WTC11 (cell line): ENCODE measurements around the gene IFNAR1. TPM values are rescaled to one million over a fixed set of nuclear protein-coding genes. Genes with fewer than 3 reads are reported as not detected.

Experiments
- ATAC-seq: fragments of 200-7000 bp; cut with Tn5 transposase; 2 replicates; pipeline ENCODE4 v1.10.0; 2021; ENCODE audit warnings: mild to moderate bottlenecking, moderate library complexity
- CTCF ChIA-PET: fragments of 300-600 bp; sonication (Branson Sonifier 250); formaldehyde crosslinking; loops from one replicate; lab custom pipeline; 2021; ENCODE audit warnings: antibody characterized with exemption; lab: Charles Lee
- POLR2A ChIA-PET: fragments of 350-600 bp; sonication (Branson Sonifier 250); formaldehyde crosslinking; loops from one replicate; lab custom pipeline; 2021; ENCODE audit warnings: antibody characterized with exemption; lab: Charles Lee
- DNase-seq: peaks from one replicate; pipeline ENCODE4 v3.0.0; 2021; ENCODE audit warnings: low spot score
- H3K27ac Mint-ChIP-seq: 2 replicates; pipeline ENCODE4 v1.8.0; 2021; ENCODE audit warnings: mixed read lengths
- H3K27me3 Mint-ChIP-seq: 2 replicates; pipeline ENCODE4 v1.8.0; 2021; ENCODE audit warnings: low read depth, mild to moderate bottlenecking, moderate library complexity, mixed read lengths
- H3K36me3 Mint-ChIP-seq: 2 replicates; pipeline ENCODE4 v1.8.0; 2021; ENCODE audit warnings: mixed read lengths
- H3K4me1 Mint-ChIP-seq: 2 replicates; pipeline ENCODE4 v1.8.0; 2022; ENCODE audit warnings: mixed read lengths
- H3K4me3 Mint-ChIP-seq: 2 replicates; pipeline ENCODE4 v1.8.0; 2021; ENCODE audit warnings: mild to moderate bottlenecking, moderate library complexity, mixed read lengths
- H3K9me3 Mint-ChIP-seq: 2 replicates; pipeline ENCODE4 v1.8.0; 2021; ENCODE audit warnings: mixed read lengths
- AFF4 ChIP-seq: sonication (generic); formaldehyde crosslinking; IDR thresholded peaks from 2 replicates; pipeline ENCODE4 v1.8.1; 2023; ENCODE audit warnings: mild to moderate bottlenecking, missing genetic modification reagents, borderline replicate concordance
- CBFB ChIP-seq: sonication (generic); formaldehyde crosslinking; IDR thresholded peaks from 2 replicates; pipeline ENCODE4 v1.8.1; 2022; ENCODE audit warnings: mild to moderate bottlenecking, low read depth, missing genetic modification reagents
- CREB1 ChIP-seq: sonication (generic); formaldehyde crosslinking; IDR thresholded peaks from 2 replicates; pipeline ENCODE4 v1.8.0; 2023; ENCODE audit warnings: mild to moderate bottlenecking, missing genetic modification reagents
- IRF2 ChIP-seq: sonication (generic); formaldehyde crosslinking; IDR thresholded peaks from 2 replicates; pipeline ENCODE4 v1.8.0; 2022; ENCODE audit warnings: low read depth, missing genetic modification reagents, borderline replicate concordance
- NFYB ChIP-seq: sonication (generic); formaldehyde crosslinking; conservative IDR thresholded peaks from 2 replicates; pipeline ENCODE4 v1.8.0; 2022; ENCODE audit warnings: low read depth, missing genetic modification reagents
- NR1H2 ChIP-seq: sonication (generic); formaldehyde crosslinking; IDR thresholded peaks from 2 replicates; pipeline ENCODE4 v1.9.0; 2021; ENCODE audit warnings: mild to moderate bottlenecking, moderate library complexity, missing genetic modification reagents
- RORB ChIP-seq: fragments of 250-450 bp; sonication (Bioruptor Pico); IDR thresholded peaks from 2 replicates; pipeline ENCODE4 v1.9.0; 2021; ENCODE audit warnings: mild to moderate bottlenecking
- SMAD3 ChIP-seq: sonication (generic); formaldehyde crosslinking; IDR thresholded peaks from 2 replicates; pipeline ENCODE4 v1.8.0; 2022; ENCODE audit warnings: missing genetic modification reagents, mild to moderate bottlenecking, borderline replicate concordance
- ZBTB21 ChIP-seq: sonication (generic); formaldehyde crosslinking; IDR thresholded peaks from 2 replicates; pipeline ENCODE4 v1.8.1; 2023; ENCODE audit warnings: mild to moderate bottlenecking, missing genetic modification reagents, borderline replicate concordance
- ZNF281 ChIP-seq: sonication (generic); formaldehyde crosslinking; IDR thresholded peaks from 2 replicates; pipeline ENCODE4 v1.8.0; 2023; ENCODE audit warnings: mild to moderate bottlenecking, missing genetic modification reagents
- ZNF317 ChIP-seq: sonication (generic); formaldehyde crosslinking; IDR thresholded peaks from 2 replicates; pipeline ENCODE4 v1.8.1; 2023; ENCODE audit warnings: low read depth, mild to moderate bottlenecking, moderate library complexity, missing genetic modification reagents, borderline replicate concordance
- total RNA-seq: library from RNA; stranded (reverse); gene quantifications from 3 replicates; pipeline ENCODE4 v1.2.3, GENCODE V29; 2021
- TF ChIP-seq, protein P1 (sequence below): sonication (generic); formaldehyde crosslinking; IDR thresholded peaks from 2 replicates; pipeline ENCODE4 v1.8.1; 2023; ENCODE audit warnings: mild to moderate bottlenecking, missing genetic modification reagents
- TF ChIP-seq, protein P2 (sequence below): sonication (generic); formaldehyde crosslinking; IDR thresholded peaks from 2 replicates; pipeline ENCODE4 v1.8.1; 2022; ENCODE audit warnings: mild to moderate bottlenecking, missing genetic modification reagents, moderate library complexity, borderline replicate concordance
- TF ChIP-seq, protein P3 (sequence below): sonication (generic); formaldehyde crosslinking; IDR thresholded peaks from 2 replicates; pipeline ENCODE4 v1.8.1; 2022; ENCODE audit warnings: mild to moderate bottlenecking, moderate library complexity, missing genetic modification reagents

The IFNAR1 gene
- total RNA-seq, 1 experiment from 2014 or later, result 12.2 TPM

DNA sequence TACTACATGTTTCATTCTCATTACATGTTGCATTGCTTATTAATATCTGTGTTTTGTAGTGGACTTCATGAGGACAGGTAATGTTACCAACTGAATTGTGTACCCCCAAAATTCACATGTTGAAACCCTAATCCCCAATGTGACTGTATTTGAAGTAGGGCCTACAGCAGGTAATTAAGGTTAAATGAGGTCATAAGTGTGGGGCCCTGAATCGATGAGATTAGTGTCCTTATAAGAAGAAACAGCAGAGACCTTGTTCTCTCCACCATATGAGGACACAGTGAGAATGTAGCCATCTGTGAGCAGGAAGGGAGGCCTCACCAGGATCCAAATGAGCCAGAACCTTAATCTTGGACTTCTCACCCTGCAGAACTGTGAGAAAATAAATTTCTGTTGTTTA is 15.0 kb upstream of the IFNAR1 start:
- DNase-seq (no peak), ATAC-seq (no peak)
- ChIA-PET POLR2A (no interaction called here), CTCF (no interaction called here)
- H3K4me1 Mint-ChIP-seq, result no peaks in the 10 kb centered on the region
- no peaks in the 10 kb centered on the region; the same call in 1 of the 2 replicates for H3K27me3 Mint-ChIP-seq
- peaks cover 5% of the 10 kb centered on the region for H3K9me3 Mint-ChIP-seq
- H3K4me3 Mint-ChIP-seq, result no peak overlapping the region
- H3K27ac Mint-ChIP-seq, result no peak overlapping the region
- TF ChIP-seq NR1H2 (CRISPR knock-in tag) (no peak), ZNF317 (CRISPR knock-in tag) (no peak), CBFB (CRISPR knock-in tag) (no peak), NFYB (CRISPR knock-in tag) (no peak), CREB1 (CRISPR knock-in tag) (no peak), SMAD3 (CRISPR knock-in tag) (no peak), RORB (no peak)
- TF ChIP-seq, protein P1, sequence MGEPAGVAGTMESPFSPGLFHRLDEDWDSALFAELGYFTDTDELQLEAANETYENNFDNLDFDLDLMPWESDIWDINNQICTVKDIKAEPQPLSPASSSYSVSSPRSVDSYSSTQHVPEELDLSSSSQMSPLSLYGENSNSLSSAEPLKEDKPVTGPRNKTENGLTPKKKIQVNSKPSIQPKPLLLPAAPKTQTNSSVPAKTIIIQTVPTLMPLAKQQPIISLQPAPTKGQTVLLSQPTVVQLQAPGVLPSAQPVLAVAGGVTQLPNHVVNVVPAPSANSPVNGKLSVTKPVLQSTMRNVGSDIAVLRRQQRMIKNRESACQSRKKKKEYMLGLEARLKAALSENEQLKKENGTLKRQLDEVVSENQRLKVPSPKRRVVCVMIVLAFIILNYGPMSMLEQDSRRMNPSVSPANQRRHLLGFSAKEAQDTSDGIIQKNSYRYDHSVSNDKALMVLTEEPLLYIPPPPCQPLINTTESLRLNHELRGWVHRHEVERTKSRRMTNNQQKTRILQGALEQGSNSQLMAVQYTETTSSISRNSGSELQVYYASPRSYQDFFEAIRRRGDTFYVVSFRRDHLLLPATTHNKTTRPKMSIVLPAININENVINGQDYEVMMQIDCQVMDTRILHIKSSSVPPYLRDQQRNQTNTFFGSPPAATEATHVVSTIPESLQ (CRISPR knock-in tag), result no peak
- TF ChIP-seq, all 79 proteins: peak for 0
- no peaks in the 10 kb centered on the region for H3K36me3 Mint-ChIP-seq

- DNase-seq, result no peak
- Mint-ChIP-seq H3K36me3 (no peaks in the 10 kb centered on the region), H3K4me1 (no peaks in the 10 kb centered on the region), H3K27me3 (no peaks in the 10 kb centered on the region; the same call in 1 of the 2 replicates)
- no peak for ATAC-seq
- TF ChIP-seq CREB1 (CRISPR knock-in tag) (no peak), IRF2 (CRISPR knock-in tag) (no peak), CBFB (CRISPR knock-in tag) (no peak)
- TF ChIP-seq, protein P2, sequence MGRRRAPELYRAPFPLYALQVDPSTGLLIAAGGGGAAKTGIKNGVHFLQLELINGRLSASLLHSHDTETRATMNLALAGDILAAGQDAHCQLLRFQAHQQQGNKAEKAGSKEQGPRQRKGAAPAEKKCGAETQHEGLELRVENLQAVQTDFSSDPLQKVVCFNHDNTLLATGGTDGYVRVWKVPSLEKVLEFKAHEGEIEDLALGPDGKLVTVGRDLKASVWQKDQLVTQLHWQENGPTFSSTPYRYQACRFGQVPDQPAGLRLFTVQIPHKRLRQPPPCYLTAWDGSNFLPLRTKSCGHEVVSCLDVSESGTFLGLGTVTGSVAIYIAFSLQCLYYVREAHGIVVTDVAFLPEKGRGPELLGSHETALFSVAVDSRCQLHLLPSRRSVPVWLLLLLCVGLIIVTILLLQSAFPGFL (CRISPR knock-in tag), result no peak
- TF ChIP-seq, all 79 proteins: peak for 0
- no peak overlapping the region for H3K4me3 Mint-ChIP-seq
- POLR2A ChIA-PET, result no interaction called here
- H3K27ac Mint-ChIP-seq, result no peak overlapping the region
- CTCF ChIA-PET, result interaction anchor here (0.6 to 1.0 kb wide), 3 partner anchors 9 to 82 kb away, joined by 3 read pairs; no protein-coding TSS in a partner anchor
- peaks cover 5% of the 10 kb centered on the region for H3K9me3 Mint-ChIP-seq
Measured at GRCh38 chr21:33312121-33312520, 12.6 kb upstream of the IFNAR1 start.

- Mint-ChIP-seq H3K4me1 (no peaks in the 10 kb centered on the region), H3K36me3 (no peaks in the 10 kb centered on the region), H3K27ac (no peak overlapping the region), H3K27me3 (no peaks in the 10 kb centered on the region; the same call in 1 of the 2 replicates), H3K4me3 (no peak overlapping the region), H3K9me3 (peaks cover 5% of the 10 kb centered on the region)
- ChIA-PET POLR2A (no interaction called here), CTCF (interaction anchor here (0.9 to 1.2 kb wide), 2 partner anchors 10 to 116 kb away, joined by 3 read pairs; no protein-coding TSS in a partner anchor)
- DNase-seq, result no peak
- no peak for ATAC-seq
- TF ChIP-seq AFF4 (CRISPR knock-in tag) (no peak), ZBTB21 (no peak), ZNF281 (CRISPR knock-in tag) (no peak)
- TF ChIP-seq, protein P3, sequence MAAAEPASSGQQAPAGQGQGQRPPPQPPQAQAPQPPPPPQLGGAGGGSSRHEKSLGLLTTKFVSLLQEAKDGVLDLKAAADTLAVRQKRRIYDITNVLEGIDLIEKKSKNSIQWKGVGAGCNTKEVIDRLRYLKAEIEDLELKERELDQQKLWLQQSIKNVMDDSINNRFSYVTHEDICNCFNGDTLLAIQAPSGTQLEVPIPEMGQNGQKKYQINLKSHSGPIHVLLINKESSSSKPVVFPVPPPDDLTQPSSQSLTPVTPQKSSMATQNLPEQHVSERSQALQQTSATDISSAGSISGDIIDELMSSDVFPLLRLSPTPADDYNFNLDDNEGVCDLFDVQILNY (CRISPR knock-in tag), result no peak
Measured at GRCh38 chr21:33313183-33313582, 11.6 kb upstream of the IFNAR1 start.
